22Rv1 (cell line): ENCODE results near the gene FAAP100.

Source experiments
- ZFX ChIP-seq: fragments of 450-650 bp; IDR thresholded peaks from 2 replicates; pipeline ENCODE4 v1.6.1; 2017; ENCODE audit warnings: antibody characterized with exemption, borderline replicate concordance
- TF ChIP-seq, protein P1 (sequence below): fragments of 450-650 bp; IDR thresholded peaks from 2 replicates; pipeline ENCODE4 v1.5.1; 2017; ENCODE audit warnings: mild to moderate bottlenecking

DNA sequence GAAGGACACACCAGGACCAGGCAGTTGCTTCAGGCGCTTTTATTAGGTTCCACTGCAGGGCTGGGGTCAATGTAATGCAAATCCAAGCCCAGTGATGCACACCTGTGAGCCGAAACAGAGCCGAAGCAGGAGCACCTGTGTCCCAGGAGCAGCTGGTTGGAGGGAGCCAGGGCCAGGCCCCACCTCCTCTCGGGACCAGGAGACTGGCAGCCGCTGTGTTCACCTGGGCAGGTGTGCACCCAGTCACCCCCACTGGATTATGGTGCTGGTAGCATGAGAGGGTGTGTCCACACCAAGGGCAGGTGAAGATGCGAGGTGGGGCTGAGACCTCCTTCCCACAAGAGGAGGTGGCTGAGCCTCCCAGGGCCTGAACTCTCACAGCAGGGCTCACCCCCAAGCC lies 4.7 kb upstream of the FAAP100 start:
- TF ChIP-seq, protein P1, sequence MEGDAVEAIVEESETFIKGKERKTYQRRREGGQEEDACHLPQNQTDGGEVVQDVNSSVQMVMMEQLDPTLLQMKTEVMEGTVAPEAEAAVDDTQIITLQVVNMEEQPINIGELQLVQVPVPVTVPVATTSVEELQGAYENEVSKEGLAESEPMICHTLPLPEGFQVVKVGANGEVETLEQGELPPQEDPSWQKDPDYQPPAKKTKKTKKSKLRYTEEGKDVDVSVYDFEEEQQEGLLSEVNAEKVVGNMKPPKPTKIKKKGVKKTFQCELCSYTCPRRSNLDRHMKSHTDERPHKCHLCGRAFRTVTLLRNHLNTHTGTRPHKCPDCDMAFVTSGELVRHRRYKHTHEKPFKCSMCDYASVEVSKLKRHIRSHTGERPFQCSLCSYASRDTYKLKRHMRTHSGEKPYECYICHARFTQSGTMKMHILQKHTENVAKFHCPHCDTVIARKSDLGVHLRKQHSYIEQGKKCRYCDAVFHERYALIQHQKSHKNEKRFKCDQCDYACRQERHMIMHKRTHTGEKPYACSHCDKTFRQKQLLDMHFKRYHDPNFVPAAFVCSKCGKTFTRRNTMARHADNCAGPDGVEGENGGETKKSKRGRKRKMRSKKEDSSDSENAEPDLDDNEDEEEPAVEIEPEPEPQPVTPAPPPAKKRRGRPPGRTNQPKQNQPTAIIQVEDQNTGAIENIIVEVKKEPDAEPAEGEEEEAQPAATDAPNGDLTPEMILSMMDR, result no peak
- TF ChIP-seq ZFX, result no peak
